ENCODE measurements around the gene NAA15. TPM values are rescaled to one million over a fixed set of nuclear protein-coding genes. Genes with fewer than 3 reads are reported as not detected.

NAA15 gene
- polyA plus RNA-seq, 1 of the 3 experiments (the other 2 are of a cell fraction), result 7.1 TPM

GRCh38 chr4:139416073-139416673 lies 114.9 kb downstream of the NAA15 start:
- no peaks in the 10 kb centered on the region for H3K27me3 ChIP-seq (ENCODE audit: insufficient read depth)
- H3K27ac ChIP-seq (ENCODE audit: low read depth in 2 of 2, low read length in 1 of 2), result no peak overlapping the region
- peak; percentile 42; the same call in 1 of the 2 replicates for TF ChIP-seq SMC3 (IDR thresholded peaks at IDR 0.05; ENCODE audit: low read depth, low read length)
- peak; percentile 59 for TF ChIP-seq RAD21 (IDR thresholded peaks at IDR 0.05; ENCODE audit: low read length)
- TF ChIP-seq CTCF (IDR thresholded peaks at IDR 0.05), result peak; percentile 77
- TF ChIP-seq NRF1 (IDR thresholded peaks at IDR 0.05; ENCODE audit: low read depth, low read length), result no peak
- H3K9ac ChIP-seq, result no peak overlapping the region
- H3K9me2 ChIP-seq, result no peaks in the 10 kb centered on the region
- peaks cover 0 to 12% of the 10 kb centered on the region in 2 experiments; a peak in 1 of 4 replicates for H3K4me1 ChIP-seq (ENCODE audit: control insufficient read depth in 1 of 2, insufficient read depth in 2 of 2, low read depth in 1 of 2, low read length in 1 of 2)
- peak; percentile 38 for DNase-seq
- ChIA-PET CTCF (interaction anchor here (0.6 to 1.4 kb wide), 10 partner anchors 10 to 237 kb away, joined by 3 to 6 read pairs (median 4); no protein-coding TSS in a partner anchor), POLR2A (no interaction called here)
- no peak overlapping the region for H2AFZ ChIP-seq (ENCODE audit: low read depth)
- no peak overlapping the region for H3K4me3 ChIP-seq (ENCODE audit: low read depth in 2 of 2, low read length in 1 of 2)
- H3F3A ChIP-seq (replicated peaks; ENCODE audit: insufficient read depth), result no peaks in the 10 kb centered on the region
- no peaks in the 10 kb centered on the region for H3K79me2 ChIP-seq (ENCODE audit: insufficient read depth)
- 72% methylated on average over 2 of the region's 2 CpGs for WGBS (ENCODE audit: low lambda C conversion rate)
- peaks cover 0 to 5% of the 10 kb centered on the region in 2 experiments for H3K36me3 ChIP-seq (replicated peaks in 1 of 2; ENCODE audit: control insufficient read depth in 1 of 2, insufficient read depth in 2 of 2, low read length in 1 of 2)
- H4K20me1 ChIP-seq (ENCODE audit: insufficient read depth), result no peaks in the 10 kb centered on the region
- H3K4me2 ChIP-seq, result no peak overlapping the region
- no peaks in the 10 kb centered on the region for H3K9me3 ChIP-seq

GRCh38 chr4:139419388-139419914 lies 118.1 kb downstream of the NAA15 start:
- Histone ChIP-seq H3K9ac (no peak overlapping the region), H3K79me2 (ENCODE audit: insufficient read depth) (no peaks in the 10 kb centered on the region), H3K4me2 (peak overlapping the region; percentile 8; the same call in 1 of the 2 replicates), H3K27me3 (ENCODE audit: insufficient read depth) (no peaks in the 10 kb centered on the region), H2AFZ (ENCODE audit: low read depth) (no peak overlapping the region), H3K9me3 (0 out of 2 replicates have a peak, but pooled peaks cover 6% of the 10 kb centered on the region), H3K27ac (ENCODE audit: low read depth in 2 of 2, low read length in 1 of 2) (no peak overlapping the region), H3K4me1 (ENCODE audit: control insufficient read depth in 1 of 2, insufficient read depth in 2 of 2, low read depth in 1 of 2, low read length in 1 of 2) (peaks cover 0 to 12% of the 10 kb centered on the region in 2 experiments; a peak in 1 of 4 replicates), H3K4me3 (ENCODE audit: low read depth in 2 of 2, low read length in 1 of 2) (no peak overlapping the region), H3K9me2 (no peaks in the 10 kb centered on the region), H3F3A (replicated peaks; ENCODE audit: insufficient read depth) (no peaks in the 10 kb centered on the region), H4K20me1 (ENCODE audit: insufficient read depth) (no peaks in the 10 kb centered on the region), H3K36me3 (replicated peaks in 1 of 2; ENCODE audit: control insufficient read depth in 1 of 2, insufficient read depth in 2 of 2, low read length in 1 of 2) (peaks cover 0 to 5% of the 10 kb centered on the region in 2 experiments)
- ChIA-PET POLR2A (no interaction called here), CTCF (no interaction called here)
- TF ChIP-seq TCF12 (IDR thresholded peaks at IDR 0.05), result peak; percentile 46; the same call in 1 of the 2 replicates
- no peak for TF ChIP-seq GABPA (IDR thresholded peaks at IDR 0.05; ENCODE audit: low read depth)
- no peak for TF ChIP-seq EZH2phosphoT487 (IDR thresholded peaks at IDR 0.05; ENCODE audit: borderline replicate concordance, low read depth)
- DNase-seq, result no peak
- 73% methylated on average over 2 of the region's 2 CpGs for WGBS (ENCODE audit: low lambda C conversion rate)

- ChIA-PET POLR2A (interaction anchor here (0.6 kb wide), 1 partner anchor 376 kb away, joined by 3 read pairs; no protein-coding TSS in a partner anchor), CTCF (no interaction called here)
- Histone ChIP-seq H4K20me1 (ENCODE audit: insufficient read depth) (no peaks in the 10 kb centered on the region), H3K4me3 (ENCODE audit: low read depth in 2 of 2, low read length in 1 of 2) (no peak overlapping the region), H3K4me2 (no peak overlapping the region), H3K27ac (ENCODE audit: low read depth in 2 of 2, low read length in 1 of 2) (no peak overlapping the region), H3K9me2 (no peaks in the 10 kb centered on the region), H3K4me1 (ENCODE audit: control insufficient read depth in 1 of 2, insufficient read depth in 2 of 2, low read depth in 1 of 2, low read length in 1 of 2) (peaks cover 0 to 12% of the 10 kb centered on the region in 2 experiments; a peak in 1 of 4 replicates), H2AFZ (ENCODE audit: low read depth) (no peak overlapping the region), H3K36me3 (replicated peaks in 1 of 2; ENCODE audit: control insufficient read depth in 1 of 2, insufficient read depth in 2 of 2, low read length in 1 of 2) (peaks cover 0 to 5% of the 10 kb centered on the region in 2 experiments), H3K9ac (no peak overlapping the region), H3K27me3 (ENCODE audit: insufficient read depth) (no peaks in the 10 kb centered on the region), H3K79me2 (ENCODE audit: insufficient read depth) (no peaks in the 10 kb centered on the region), H3K9me3 (0 out of 2 replicates have a peak, but pooled peaks cover 6% of the 10 kb centered on the region), H3F3A (replicated peaks; ENCODE audit: insufficient read depth) (no peaks in the 10 kb centered on the region)
- no peak for DNase-seq
- WGBS (ENCODE audit: low lambda C conversion rate), result 100% methylated on average over 1 of the region's 1 CpG
- TF ChIP-seq CTCF (IDR thresholded peaks at IDR 0.05) (no peak), TAF1 (IDR thresholded peaks at IDR 0.05; ENCODE audit: borderline replicate concordance, low read depth, low read length) (no peak), RCOR1 (IDR thresholded peaks at IDR 0.05; ENCODE audit: low read length) (no peak), RXRA (IDR thresholded peaks at IDR 0.05; ENCODE audit: borderline replicate concordance, low read depth) (no peak), GABPA (IDR thresholded peaks at IDR 0.05; ENCODE audit: low read depth) (no peak), TCF12 (IDR thresholded peaks at IDR 0.05) (no peak), IRF3 (IDR thresholded peaks at IDR 0.05; ENCODE audit: low read depth, low read length) (no peak)
These were observed 119.3 kb downstream of the NAA15 start for GRCh38 chr4:139420652-139421051.

Data from SK-N-SH (cell line).